WERI-Rb-1 (cell line): ENCODE data around the gene RPS17.

Experiments used
- DNase-seq: peaks from one replicate; pipeline ENCODE4 v3.0.0-alpha.2; 2020
- H3K27ac ChIP-seq: fragments of 250-450 bp; sonication (Bioruptor Pico); 2 replicates; pipeline ENCODE4 v1.5.1; 2020; ENCODE audit warnings: mild to moderate bottlenecking, moderate library complexity
- H3K27me3 ChIP-seq: fragments of 250-450 bp; sonication (Bioruptor Pico); 2 replicates; pipeline ENCODE4 v1.5.1; 2021; ENCODE audit warnings: mild to moderate bottlenecking, low read depth, moderate library complexity; ENCODE audit not compliant: insufficient read depth, severe bottlenecking
- H3K36me3 ChIP-seq: fragments of 250-450 bp; sonication (Bioruptor Pico); 2 replicates; pipeline ENCODE4 v1.5.1; 2020; ENCODE audit warnings: mild to moderate bottlenecking, moderate library complexity
- H3K4me3 ChIP-seq: 2 replicates; pipeline ENCODE4 v1.5.1; 2011; ENCODE audit warnings: low read depth, mild to moderate bottlenecking, control low read depth, low read length
- H3K9me3 ChIP-seq: fragments of 250-450 bp; sonication (Bioruptor Pico); 2 replicates; pipeline ENCODE4 v1.5.1; 2021; ENCODE audit warnings: mild to moderate bottlenecking, moderate library complexity; ENCODE audit not compliant: severe bottlenecking
- TF ChIP-seq, protein P1 (sequence below): IDR thresholded peaks from 2 replicates; pipeline ENCODE4 v1.5.1; 2011; ENCODE audit warnings: low read depth, mild to moderate bottlenecking, control low read depth, inconsistent platforms, low read length

RPS17 gene

DNA sequence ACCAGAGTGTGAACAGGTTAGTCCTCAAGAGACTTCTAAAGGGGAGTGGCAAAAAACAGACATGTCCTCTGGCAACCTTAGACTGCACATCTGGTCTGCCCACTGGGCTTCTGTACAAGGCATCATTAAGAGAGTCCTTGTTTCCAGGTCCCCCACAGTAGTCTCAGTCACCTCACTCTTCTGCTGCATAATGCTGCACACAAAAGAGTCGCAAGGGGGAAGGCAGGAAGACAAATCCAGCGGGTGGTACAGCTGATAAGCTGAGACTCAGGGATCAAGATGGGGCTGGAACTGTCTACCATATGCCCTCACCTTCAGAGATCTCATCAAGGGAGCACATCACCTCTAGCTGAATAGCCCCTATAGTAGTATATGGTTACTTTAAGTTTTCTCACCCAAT, 27.4 kb upstream of the RPS17 start:
- DNase-seq = no peak
- no peak overlapping the region for H3K27ac ChIP-seq
- H3K27me3 ChIP-seq = no peaks in the 10 kb centered on the region

DNA sequence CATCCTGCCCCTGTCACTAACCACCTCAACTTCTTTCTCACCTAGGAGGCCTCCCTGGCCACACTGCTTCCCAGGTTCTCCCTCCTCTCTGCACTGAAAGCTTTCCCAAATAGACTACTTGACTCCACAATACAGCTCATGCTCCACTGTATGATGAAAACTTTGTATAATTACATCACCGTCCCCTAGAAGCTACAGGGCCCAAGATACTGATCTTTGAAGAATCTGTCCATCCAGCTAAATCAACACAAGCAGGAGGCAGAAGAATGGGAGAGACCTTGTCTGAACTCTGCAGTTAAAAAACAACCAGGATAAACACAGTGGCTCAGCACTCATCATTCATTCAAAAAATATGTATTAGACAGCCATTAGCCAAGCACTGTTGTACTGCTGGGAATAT, 26.4 kb upstream of the RPS17 start:
- TF ChIP-seq, protein P1, sequence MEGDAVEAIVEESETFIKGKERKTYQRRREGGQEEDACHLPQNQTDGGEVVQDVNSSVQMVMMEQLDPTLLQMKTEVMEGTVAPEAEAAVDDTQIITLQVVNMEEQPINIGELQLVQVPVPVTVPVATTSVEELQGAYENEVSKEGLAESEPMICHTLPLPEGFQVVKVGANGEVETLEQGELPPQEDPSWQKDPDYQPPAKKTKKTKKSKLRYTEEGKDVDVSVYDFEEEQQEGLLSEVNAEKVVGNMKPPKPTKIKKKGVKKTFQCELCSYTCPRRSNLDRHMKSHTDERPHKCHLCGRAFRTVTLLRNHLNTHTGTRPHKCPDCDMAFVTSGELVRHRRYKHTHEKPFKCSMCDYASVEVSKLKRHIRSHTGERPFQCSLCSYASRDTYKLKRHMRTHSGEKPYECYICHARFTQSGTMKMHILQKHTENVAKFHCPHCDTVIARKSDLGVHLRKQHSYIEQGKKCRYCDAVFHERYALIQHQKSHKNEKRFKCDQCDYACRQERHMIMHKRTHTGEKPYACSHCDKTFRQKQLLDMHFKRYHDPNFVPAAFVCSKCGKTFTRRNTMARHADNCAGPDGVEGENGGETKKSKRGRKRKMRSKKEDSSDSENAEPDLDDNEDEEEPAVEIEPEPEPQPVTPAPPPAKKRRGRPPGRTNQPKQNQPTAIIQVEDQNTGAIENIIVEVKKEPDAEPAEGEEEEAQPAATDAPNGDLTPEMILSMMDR = no peak
- no peak for DNase-seq
- Histone ChIP-seq H3K27me3 (no peaks in the 10 kb centered on the region), H3K9me3 (no peaks in the 10 kb centered on the region), H3K36me3 (peaks cover 7% of the 10 kb centered on the region), H3K27ac (no peak overlapping the region), H3K4me3 (no peak overlapping the region)

More for the DNA sequence above, 27.4 kb upstream of the RPS17 start:
- Histone ChIP-seq H3K4me3 (no peak overlapping the region), H3K9me3 (no peaks in the 10 kb centered on the region), H3K36me3 (peaks cover 7% of the 10 kb centered on the region)
- TF ChIP-seq, protein P1 = no peak

DNA sequence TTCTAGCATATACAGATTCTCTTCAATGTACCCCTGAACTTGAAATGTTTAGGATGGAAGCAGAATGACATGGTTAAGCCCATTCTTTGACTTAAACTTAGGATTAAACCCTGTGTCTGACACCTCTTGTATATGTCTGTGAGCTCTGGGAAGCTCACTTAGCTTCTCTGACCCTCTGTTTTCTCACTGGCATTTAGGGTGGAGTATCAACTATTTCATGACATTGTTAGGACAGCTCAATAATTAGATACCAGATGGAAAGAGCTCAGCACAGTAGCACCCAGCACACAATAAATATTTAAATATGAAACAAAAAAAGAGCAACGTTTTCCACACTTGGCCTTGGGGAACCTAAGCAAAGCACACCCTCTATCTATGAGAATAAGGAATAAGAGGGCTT, 18.2 kb upstream of the RPS17 start:
- Histone ChIP-seq H3K27ac (no peak overlapping the region), H3K4me3 (no peak overlapping the region), H3K27me3 (no peaks in the 10 kb centered on the region), H3K9me3 (no peaks in the 10 kb centered on the region), H3K36me3 (peaks cover 3% of the 10 kb centered on the region; the same call in 1 of the 2 replicates)
- DNase-seq = no peak
- TF ChIP-seq, protein P1 = no peak

DNA sequence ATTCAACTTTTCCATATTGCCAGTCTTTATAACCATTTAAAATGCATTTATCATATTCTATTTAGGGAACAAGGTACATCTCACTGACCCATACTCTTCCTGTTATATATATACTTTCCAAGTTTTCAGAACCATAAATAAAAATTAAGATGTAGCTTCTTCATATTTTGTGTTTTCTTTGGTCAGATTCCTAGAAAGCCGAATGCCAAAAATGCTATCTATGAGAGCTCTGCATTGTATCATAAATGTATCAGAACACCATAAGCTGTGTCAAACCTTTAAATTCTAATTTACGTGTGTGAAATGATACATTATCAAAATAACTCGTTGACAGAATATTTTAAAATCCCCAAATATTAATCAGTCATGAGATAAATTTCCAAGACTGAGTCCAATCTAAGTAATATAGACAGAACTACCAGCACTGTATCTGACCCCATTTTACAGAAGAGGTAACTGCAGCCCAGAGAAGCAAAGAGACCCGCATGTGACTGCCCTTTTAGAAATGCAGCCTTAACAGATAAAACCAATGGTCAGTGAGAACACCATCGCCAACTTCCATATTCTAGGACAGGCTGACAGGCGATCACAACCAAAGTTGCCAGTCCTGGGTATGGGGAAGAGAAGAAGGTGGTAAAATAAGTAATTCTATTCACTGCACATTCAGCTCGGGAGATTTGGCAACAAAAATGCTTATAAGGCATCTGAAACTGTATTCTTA, 16.2 kb upstream of the RPS17 start:
- H3K4me3 ChIP-seq = no peak overlapping the region
- peaks cover 8% of the 10 kb centered on the region for H3K36me3 ChIP-seq
- no peak overlapping the region for H3K27ac ChIP-seq
- TF ChIP-seq, protein P1 = no peak
- no peaks in the 10 kb centered on the region for H3K27me3 ChIP-seq
- DNase-seq = no peak
- H3K9me3 ChIP-seq = no peaks in the 10 kb centered on the region

DNA sequence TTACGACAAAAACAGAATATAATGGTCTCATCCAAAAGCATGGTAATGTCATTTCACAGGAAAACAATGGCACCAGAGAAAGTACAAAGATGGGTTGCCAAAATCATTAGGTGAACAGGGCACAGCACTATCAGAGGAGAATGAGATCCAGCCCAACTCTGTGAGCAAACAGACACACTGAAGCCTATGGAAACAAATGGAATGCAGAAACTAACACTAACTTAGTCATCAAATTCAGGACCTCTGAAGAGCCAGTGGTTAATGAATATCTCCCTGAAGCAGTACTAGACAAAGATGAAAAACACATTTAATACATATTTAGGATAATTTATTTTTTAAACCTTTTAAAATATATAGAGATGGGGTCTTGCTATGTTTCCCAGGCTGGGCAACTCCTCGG, 14.6 kb upstream of the RPS17 start:
- H3K27ac ChIP-seq = no peak overlapping the region
- H3K4me3 ChIP-seq = no peak overlapping the region
- peaks cover 8% of the 10 kb centered on the region for H3K36me3 ChIP-seq
- no peaks in the 10 kb centered on the region for H3K27me3 ChIP-seq
- no peaks in the 10 kb centered on the region for H3K9me3 ChIP-seq
- TF ChIP-seq, protein P1 = no peak
- no peak for DNase-seq

DNA sequence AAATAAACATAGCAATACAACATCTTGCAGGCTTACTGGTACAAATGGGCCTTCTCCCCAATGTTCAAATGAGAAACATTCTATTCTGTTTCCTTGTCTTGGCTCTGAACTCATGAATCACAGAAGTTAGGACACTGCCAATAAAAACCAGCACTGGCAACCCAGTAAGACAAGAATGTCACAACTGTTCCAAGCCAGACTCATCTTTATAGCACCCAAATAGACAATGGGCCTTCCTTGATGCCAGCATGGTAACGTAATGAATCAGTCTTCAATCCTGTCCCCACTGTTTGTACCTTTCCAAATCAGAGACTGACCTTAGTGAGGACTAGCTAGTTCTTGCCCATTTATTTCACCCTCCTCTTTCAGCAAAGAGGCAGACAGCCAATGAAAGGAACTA, 14.1 kb upstream of the RPS17 start:
- no peak overlapping the region for H3K27ac ChIP-seq
- DNase-seq = no peak

More for the DNA sequence above, 14.1 kb upstream of the RPS17 start:
- no peak overlapping the region for H3K4me3 ChIP-seq
- no peaks in the 10 kb centered on the region for H3K9me3 ChIP-seq
- TF ChIP-seq, protein P1 = no peak
- H3K27me3 ChIP-seq = no peaks in the 10 kb centered on the region
- H3K36me3 ChIP-seq = peaks cover 8% of the 10 kb centered on the region
